HG03575 (cell line): ENCODE data around the gene ADAMTS12.
"Not testable (repeated sequence)": the region's sequence is repeated elsewhere in the genome, so short reads cannot be mapped to it uniquely, and the experiment has no call there.

Experiments
- ATAC-seq: cut with Tn5 transposase; IDR thresholded peaks from one replicate; pipeline ENCODE4 v1.9.1; 2021; ENCODE audit not compliant: unreplicated experiment, insufficient number of reproducible peaks, low FRiP score; ENCODE audit errors: extremely low read depth

ADAMTS12 gene

DNA sequence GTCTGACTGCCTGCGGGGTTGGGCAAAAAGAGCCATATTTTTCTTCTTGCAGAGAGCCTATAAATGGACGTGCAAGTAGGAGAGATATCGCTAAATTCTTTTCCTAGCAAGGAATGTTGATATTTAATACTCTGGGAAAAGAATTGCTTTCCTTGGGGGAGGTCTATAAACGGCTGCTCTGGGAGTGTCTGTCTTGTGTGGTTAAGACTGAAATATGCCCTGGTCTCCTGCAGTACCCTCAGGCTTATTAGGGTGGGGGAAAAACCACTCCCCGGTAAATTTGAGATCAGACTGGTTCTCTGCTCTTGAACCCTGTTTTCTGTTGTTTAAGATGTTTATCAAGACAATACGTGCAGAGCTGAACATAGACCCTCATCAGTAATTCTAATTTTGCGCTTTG is 14.5 kb upstream of the ADAMTS12 start:
- ATAC-seq: not testable (repeated sequence)

DNA sequence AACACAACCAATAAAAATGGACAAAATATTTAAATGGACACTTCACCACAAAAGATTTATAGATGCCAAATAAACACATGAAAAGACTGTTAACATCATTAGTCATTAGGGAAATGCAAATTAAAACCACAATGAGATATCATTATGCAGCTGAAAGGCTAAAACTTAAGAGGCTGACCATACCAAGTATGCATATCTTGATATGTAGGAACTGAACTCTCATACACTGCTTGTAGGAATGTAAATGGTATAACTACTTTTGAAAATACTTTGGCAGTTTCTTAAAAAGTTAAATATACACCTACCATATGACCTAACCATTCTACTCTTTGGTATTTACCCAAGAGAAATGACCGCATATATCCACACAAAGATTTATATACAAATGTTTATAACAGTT is 13.6 kb upstream of the ADAMTS12 start:
- no peak for ATAC-seq

DNA sequence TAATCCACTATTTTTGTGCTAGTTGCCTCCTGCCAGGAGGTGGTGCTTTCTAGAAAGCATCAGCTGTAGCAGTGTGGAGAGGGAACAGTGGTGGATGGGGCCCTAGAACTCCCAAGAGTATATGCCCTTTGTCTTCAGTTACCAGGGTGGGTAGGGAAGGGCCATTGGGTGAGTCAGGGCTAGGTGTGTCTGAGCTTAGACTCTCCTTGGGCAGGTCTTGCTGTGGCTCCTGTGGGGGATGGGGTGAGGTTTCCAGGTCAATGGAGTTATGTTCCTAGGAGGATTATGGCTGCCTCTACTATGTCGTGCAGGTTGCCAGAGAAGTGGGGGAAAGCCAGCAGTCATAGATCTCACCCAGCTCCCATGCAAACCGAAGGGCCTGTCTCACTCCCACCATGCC is 11.3 kb upstream of the ADAMTS12 start:
- ATAC-seq: no peak

DNA sequence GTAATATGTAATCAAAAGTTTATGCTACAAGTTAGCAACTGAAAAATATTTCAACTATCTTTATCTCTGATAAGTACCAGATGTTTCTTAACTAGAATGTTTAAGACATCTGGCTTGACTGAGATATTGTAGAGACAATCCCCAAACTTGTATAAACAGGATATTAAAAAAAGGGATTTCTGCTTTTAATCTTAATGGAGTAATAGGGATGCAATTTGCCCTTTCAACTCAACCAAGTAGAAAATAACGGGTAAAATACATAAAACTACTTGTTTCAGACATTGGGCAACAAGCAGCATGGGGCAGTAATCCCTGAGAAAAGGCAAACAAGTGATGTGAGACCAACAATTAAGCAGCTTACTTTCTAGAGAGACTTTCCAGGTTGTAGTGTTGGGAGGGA is 9.4 kb upstream of the ADAMTS12 start:
- no peak for ATAC-seq

DNA sequence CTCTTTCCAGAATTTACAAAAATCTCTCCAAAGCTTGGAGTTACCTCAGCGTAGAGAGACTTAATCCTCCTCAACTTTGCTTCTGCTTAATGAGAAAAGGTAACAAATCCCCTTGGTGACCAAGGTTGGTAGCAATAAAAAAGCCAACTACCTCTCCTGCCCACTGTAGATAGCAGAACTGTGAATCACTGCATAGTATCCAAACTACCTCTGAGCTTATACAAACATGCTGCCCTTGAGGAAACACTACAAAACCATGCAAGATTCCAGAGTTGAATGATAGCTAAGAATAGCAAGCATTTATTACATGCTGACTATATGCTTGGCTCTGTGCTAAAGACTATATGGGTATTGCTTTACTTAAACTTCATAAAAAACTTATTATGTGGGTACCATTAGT is 2.8 kb upstream of the ADAMTS12 start:
- no peak for ATAC-seq

DNA sequence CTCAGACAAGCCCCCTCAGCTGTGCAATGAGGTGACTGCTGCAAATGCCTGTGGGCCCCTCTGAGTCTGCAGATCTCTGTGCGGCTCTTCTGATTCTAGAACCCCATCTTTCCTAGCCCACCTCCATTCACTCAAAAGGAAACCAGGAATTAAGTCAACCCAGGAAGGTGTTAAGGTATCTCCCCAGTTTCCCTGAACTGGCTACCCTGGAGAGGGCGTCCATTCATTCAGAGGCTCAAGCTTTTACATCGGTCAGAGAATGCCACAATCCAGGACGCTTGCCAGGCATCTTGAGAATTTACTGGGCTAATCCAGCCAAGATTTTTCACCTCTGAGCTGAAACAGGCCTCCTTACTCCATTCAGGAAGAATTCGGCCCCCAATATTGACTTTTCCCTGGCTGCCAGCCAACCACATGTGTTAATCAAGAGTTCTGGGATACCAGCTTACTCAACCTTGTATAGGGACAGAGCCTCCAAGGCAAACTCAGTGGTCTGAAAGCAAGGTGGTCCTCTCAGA is 889 bp upstream of the ADAMTS12 start:
- ATAC-seq: no peak

DNA sequence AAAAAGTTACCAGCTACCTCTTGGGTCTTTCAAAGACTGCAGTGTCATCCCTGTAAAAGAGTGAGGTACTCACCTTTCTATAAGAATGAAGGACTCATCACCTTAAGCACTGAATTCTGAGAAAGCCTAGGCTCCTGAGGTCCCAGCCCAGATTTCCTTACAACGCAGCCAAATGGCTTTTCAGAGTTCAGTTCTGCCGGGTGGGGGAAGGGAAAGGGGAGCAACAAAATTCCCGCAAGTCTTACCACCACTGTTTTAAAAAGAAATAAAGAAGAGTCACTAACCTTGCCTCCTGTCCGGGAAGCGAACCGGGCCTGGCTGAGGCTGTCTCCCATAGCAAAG is 373 bp downstream of the ADAMTS12 start:
- ATAC-seq: no peak

DNA sequence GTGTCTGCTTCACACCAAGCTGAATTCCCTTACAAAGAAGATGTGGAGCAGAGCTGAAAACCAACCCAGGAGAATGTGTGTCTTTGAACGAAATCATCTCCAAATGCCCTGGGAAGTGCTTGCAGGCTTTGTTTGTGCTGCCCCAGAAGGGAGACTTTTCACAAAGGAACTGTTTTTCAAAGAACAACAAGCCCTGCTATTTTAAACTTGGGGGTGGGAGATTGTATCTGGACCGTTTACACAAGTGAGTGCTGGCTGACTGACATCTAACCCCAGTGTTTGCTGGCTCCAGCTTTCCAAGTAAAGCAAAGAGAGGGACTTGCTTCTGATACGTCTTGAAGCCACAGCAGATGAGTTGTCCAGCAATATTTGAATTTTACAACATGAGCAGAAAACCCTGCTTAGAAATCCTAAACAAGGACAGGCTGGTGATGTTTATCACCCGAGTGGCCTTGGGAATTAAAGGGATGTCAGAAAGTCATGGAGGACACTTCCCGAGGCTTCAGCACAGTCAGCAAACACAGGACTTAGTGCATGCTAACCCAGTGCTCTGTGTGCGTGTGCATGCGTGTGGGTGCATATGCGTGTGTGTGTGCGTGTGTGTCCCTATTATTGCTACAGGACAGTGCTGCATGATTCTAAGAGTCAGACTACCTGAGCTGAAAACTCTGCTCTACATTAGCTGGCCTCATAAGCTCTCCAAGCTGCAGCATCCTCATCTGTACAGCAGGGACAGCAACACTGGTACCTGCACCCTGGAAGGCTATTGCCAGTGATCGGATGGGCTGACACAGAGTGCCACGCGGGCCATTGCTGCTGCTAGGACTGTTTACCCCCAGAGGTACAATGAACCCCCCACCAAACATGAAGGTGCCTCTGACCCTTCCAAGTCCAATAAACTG is 1.4 kb downstream of the ADAMTS12 start:
- no peak for ATAC-seq

DNA sequence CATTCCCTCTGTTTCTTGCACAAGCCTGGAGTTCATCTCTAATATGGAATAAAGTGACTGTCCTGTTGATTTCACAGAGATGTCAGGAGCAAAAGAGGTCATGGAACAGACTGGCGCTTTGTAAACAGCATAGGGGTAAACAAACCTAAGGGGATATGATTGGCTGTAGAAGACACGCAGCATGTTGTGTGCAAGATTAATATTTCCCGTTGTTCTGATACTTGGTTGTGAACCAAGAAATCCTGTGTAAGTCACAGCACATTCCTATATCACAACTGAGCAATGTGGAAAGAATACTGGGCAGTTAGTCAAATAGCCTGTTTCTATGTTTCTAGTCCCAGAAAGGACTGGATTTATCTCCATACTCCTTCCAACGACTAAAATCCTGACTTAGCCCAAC is 3.2 kb downstream of the ADAMTS12 start:
- ATAC-seq: no peak

DNA sequence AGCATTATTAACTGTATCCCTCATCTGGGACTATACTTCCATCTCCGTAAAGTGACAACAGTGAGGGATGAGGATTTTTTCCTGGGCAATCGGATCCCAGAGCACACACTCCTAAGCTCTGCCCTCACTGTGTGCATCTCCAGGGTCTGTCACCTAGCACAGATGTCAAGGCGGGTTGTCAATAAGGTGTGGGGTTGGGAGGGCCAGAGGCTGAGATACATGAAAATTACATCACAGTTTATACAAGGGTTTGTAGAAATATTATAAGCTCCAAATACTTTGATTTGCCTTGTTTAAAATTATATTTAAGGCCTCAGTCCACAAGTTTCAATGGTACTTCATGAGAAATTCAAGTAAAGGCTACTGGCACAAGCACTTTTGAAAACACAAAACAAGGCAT is 4.5 kb downstream of the ADAMTS12 start:
- no peak for ATAC-seq

DNA sequence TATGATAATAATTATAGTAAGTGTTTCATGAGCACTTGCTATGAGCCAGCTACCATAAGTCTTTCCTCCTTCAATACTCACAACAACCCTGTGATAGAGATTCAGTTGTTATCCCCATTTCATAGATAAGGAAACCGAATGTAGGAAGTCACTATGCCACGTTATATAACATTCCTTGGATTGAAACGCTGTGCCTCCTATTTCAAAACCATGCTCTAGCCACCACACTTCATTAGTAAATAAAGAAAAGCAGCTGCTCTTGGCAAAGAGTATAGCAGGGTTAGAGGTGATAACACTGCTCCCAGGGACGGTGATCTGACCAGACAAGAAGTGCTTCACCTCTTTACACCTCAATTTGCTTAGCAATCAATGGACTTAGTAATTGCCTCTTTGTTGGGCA is 5.5 kb downstream of the ADAMTS12 start:
- no peak for ATAC-seq

DNA sequence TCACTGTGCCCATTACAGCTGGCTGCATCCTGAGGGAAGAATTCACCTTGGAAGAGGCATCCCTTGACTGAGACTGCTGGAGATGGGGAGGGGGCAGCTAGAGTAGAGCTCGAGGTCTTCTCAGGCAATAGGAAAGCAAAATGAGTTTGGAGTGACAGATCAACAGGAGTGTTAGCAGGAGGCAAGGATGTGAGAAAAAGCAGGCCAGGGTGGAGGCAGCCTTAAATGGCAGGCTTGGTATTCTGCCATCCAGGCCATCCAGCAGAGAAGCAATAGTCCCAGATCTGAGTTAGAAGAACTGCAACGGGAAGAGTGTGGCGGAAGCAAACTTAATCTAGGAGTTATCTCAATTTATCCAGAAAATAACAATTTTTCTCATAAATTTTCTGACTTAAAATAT is 6.1 kb downstream of the ADAMTS12 start:
- no peak for ATAC-seq

DNA sequence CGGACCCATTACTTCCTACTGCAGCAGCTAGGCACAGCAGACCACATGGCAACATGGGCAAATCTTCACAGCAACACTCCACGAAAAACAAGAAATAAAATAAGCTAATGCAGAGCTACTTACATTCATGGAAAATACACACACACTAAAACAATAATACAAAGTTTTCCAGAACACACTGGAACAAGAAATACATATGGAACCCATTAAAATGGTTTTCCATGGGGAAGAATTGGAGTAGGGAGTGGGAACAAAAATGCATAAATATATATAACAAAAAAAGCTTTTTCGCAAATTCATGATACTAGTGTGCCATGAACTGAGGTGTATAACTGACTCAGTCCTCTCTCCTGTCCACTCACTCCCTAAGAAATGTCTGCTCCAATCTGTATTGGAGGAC is 8.3 kb downstream of the ADAMTS12 start:
- no peak for ATAC-seq

DNA sequence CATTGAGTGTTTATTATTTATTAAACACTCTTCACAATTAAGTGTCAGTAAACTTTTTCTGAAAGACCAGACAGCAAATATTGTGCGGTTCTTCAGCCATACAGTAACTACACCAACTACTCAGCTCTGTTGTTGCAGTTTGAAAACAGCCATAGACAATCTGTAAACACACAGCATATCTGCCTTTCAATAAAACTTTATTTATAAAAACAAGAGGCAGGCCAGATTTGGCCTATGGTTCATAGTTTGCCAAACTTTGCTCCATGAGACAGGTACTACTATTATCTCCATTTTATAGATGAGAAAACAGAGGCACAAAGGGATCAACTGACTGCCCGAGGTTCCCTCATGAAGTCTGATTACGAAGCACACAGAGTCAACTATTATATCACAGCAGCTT is 11.5 kb downstream of the ADAMTS12 start:
- ATAC-seq: no peak

DNA sequence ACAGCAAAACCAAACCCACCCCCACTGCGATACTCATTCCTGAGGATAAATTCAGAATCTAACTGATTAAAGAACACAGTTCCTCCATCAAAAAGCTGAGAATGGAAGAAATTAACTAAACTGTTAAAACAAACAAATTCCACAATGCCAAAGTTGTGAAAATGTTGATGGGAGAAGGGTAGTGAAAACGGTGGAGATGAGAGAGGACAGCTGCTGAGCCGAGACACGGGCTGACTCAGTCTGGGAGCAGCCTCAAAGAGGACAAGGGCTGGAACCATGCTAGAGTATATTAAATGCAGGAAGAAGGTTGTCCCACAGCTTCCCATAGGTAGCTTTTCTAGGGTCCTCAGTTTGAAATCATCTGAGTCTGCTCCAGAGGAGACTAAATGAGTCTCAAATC is 14.3 kb downstream of the ADAMTS12 start:
- ATAC-seq: no peak

DNA sequence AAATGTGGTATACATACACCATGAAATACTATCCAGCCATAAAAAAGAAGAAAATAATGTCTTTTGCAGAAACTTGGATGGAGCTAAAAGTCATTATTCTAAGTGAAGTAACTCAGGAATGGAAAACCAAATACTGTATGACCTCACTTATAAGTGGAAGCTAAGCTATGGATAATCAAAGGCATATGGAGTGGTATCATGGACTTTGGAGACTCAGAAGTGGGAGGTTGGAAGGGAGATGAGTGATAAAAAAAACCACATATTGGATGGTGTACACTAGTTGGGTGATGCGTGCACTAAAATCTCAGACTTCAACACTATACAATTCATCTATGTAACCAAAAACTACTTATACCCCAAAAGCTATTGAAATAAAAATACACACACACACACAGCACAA is 24.5 kb downstream of the ADAMTS12 start:
- ATAC-seq: no peak

DNA sequence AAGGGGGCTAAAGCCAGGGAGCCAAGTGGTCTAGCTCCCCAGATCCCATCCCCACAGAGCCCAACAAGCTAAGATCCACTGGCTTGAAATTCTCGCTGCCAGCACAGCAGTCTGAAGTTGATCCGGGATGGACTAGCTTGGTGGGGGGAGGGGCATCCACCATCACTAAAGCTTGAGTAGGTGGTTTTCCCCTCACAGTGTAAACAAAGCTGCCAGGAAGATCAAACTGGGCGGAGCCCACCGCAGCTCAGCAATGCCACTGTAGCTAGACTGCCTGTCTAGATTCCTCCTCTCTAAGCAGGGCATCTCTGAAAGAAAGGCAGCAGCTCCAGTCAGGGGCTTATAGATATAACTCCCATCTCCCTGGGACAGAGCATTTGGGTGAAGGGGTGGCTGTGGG is 32.6 kb downstream of the ADAMTS12 start:
- not testable (repeated sequence) for ATAC-seq

DNA sequence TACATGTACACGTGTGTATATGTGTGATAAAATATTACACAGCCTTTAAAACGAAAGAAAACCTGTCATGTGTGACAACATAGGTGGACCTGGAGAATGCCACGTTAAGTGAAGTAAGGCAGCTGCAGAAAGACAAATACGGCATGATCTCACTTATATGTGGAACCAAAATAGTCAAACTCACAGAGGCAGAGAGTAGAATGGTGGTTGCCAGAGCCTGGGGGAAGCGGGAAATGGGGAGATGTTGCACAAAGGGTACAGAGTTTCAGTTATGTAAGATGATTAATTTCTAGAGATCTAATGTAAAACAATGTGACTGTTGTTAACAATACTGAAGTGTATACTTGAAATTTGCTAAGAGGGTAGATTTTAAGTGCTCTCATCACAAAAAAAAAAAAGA is 34.8 kb downstream of the ADAMTS12 start:
- no peak for ATAC-seq

DNA sequence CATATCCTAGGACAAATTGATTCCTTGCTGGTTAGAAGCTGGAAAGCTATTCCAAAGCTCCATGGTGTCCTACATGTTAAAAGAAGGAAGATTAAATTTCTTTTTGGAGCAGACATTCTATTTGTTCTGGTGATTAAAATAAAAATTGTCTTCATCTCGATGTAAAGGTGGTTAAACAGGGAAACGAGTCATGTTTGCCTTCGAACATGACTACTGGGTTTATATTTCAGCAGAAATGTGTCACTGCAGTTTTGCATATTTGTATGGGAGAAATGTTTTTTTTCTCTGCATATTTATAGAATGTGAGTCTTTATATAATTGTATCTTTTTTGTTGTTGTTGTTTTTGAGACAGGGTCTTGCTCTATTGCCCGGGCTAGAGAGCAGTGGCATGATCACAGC is 36.4 kb downstream of the ADAMTS12 start:
- ATAC-seq: no peak

DNA sequence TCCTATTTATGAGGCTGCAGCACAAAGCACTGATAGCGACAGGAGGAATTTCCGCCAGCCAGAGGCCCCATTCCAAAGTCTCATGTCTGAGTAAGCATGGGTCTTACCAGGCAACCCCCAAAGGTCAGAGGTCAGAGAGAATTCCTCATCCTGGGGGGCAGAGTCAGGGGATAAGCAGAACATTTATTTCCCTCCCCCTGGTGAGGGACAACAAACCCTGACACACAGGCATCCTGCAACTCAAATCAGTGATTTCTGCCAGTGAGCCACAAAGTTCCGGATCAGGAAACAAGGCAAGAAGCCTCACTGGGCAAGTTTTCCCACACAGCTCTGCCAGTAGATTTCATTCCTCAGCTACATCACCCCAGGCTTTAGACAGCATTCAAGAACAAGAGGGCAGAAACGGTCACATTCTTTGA is 37.0 kb downstream of the ADAMTS12 start:
- ATAC-seq: no peak

DNA sequence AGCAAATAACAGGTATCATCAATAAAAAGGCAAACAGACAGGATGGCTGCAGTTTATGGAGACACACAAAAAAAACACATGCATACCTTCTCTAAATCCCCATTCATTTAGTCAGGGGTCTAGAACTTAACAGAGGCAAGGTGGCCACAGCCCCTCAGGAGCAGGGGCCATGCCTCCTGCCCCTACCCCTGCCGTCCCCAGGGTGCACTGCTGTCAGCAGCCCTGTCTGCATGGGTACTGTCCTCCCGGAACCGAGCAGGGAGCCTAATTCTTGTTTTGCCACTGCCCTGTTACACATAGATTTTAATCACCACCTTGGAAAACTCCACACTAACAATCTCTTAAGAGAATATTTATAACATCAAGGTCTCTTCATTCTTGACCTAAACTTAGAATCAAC is 39.0 kb downstream of the ADAMTS12 start:
- ATAC-seq: no peak
